ENCODE results near the gene TRIL. TPM values are rescaled to one million over a fixed set of nuclear protein-coding genes. Genes with fewer than 3 reads are reported as not detected.

TRIL gene
- total RNA-seq, 2 experiments from 2014 or later, result not detected

DNA sequence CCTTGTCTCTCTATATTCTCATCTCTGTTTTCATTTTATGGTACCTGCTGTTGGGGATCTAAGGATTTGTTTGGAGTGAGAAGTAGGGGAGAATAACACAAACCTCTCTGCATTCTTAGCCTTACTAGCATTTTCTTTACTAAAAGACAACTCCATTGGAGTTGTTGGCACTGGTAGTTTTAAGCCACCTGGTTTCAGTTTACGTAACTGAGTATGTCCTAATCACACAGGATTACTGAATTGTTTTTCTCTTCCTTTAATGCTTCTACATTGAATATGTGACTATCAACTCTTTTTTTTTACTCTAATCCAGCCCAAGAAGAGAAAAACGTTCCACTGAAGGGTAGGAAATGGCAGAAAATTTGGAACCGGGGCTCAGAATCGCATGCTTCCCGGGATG is 30.0 kb upstream of the TRIL start:
- Histone ChIP-seq H3K4me3 (ENCODE audit: low read depth, low read length, poor library complexity, severe bottlenecking) (no peak overlapping the region), H3K4me1 (ENCODE audit: insufficient read depth, low read length, poor library complexity, severe bottlenecking) (no peaks in the 10 kb centered on the region), H3K79me2 (ENCODE audit: insufficient read depth, low read depth, low read length) (no peaks in the 10 kb centered on the region), H3K9me2 (ENCODE audit: insufficient read depth, low read length) (no peaks in the 10 kb centered on the region), H3K36me3 (ENCODE audit: insufficient read depth, low read length) (no peaks in the 10 kb centered on the region), H3K4me2 (ENCODE audit: low read length) (no peak overlapping the region), H4K20me1 (ENCODE audit: insufficient read depth, low read length) (no peaks in the 10 kb centered on the region), H2AFZ (ENCODE audit: low read length) (no peak overlapping the region), H3K27ac (ENCODE audit: low read depth, low read length, poor library complexity, severe bottlenecking) (no peak overlapping the region), H3K9me3 (ENCODE audit: low read length) (no peaks in the 10 kb centered on the region)
- TF ChIP-seq EZH2phosphoT487 (IDR thresholded peaks at IDR 0.05; ENCODE audit: borderline replicate concordance, low read depth, low read length), result no peak
- TF ChIP-seq, protein P1, sequence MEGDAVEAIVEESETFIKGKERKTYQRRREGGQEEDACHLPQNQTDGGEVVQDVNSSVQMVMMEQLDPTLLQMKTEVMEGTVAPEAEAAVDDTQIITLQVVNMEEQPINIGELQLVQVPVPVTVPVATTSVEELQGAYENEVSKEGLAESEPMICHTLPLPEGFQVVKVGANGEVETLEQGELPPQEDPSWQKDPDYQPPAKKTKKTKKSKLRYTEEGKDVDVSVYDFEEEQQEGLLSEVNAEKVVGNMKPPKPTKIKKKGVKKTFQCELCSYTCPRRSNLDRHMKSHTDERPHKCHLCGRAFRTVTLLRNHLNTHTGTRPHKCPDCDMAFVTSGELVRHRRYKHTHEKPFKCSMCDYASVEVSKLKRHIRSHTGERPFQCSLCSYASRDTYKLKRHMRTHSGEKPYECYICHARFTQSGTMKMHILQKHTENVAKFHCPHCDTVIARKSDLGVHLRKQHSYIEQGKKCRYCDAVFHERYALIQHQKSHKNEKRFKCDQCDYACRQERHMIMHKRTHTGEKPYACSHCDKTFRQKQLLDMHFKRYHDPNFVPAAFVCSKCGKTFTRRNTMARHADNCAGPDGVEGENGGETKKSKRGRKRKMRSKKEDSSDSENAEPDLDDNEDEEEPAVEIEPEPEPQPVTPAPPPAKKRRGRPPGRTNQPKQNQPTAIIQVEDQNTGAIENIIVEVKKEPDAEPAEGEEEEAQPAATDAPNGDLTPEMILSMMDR (conservative IDR thresholded peaks at IDR 0.05; ENCODE audit: low read length), result no peak
- no peak for DNase-seq (ENCODE audit: low spot score)
- BruUV-seq (replicated peaks), result no TSS peak
- CTCF ChIA-PET (ENCODE audit: unreplicated experiment), result no interaction called here
- intact Hi-C loops (cut with micrococcal nuclease; ENCODE audit: unreplicated experiment), result no loop called here
- POLR2A ChIA-PET, result interaction anchor here (0.9 kb wide), 1 partner anchor 381 kb away, joined by 3 read pairs; no protein-coding TSS in a partner anchor

DNA sequence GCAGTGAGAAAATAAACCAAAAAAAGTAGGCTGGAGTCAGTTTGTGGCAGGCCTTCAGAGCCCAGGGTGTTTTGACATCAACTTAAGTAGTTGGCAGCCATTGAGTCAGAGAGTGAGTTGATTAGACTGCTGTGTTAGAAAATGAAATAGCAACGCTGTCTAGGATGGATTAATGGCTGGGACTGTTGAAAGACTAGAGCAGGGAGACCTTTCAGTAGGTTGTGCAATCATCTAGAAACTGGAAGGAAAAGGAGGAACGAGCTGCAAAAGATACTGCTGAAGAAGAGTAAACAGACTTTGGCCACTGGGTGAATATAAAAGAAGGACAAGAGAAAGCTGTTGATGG is 28.6 kb upstream of the TRIL start:
- ChIA-PET CTCF (ENCODE audit: unreplicated experiment) (no interaction called here), POLR2A (no interaction called here)
- H2AFZ ChIP-seq (ENCODE audit: low read length), result no peak overlapping the region
- H3K79me2 ChIP-seq (ENCODE audit: insufficient read depth, low read depth, low read length), result no peaks in the 10 kb centered on the region
- DNase-seq (ENCODE audit: low spot score), result no peak
- H3K4me3 ChIP-seq (ENCODE audit: low read depth, low read length, poor library complexity, severe bottlenecking), result no peak overlapping the region
- no peaks in the 10 kb centered on the region for H3K9me2 ChIP-seq (ENCODE audit: insufficient read depth, low read length)
- H4K20me1 ChIP-seq (ENCODE audit: insufficient read depth, low read length), result no peaks in the 10 kb centered on the region
- H3K4me1 ChIP-seq (ENCODE audit: insufficient read depth, low read length, poor library complexity, severe bottlenecking), result no peaks in the 10 kb centered on the region
- H3K4me2 ChIP-seq (ENCODE audit: low read length), result no peak overlapping the region
- no peak overlapping the region for H3K27ac ChIP-seq (ENCODE audit: low read depth, low read length, poor library complexity, severe bottlenecking)
- no peaks in the 10 kb centered on the region for H3K36me3 ChIP-seq (ENCODE audit: insufficient read depth, low read length)
- intact Hi-C loops (cut with micrococcal nuclease; ENCODE audit: unreplicated experiment), result no loop called here
- BruUV-seq (replicated peaks), result no TSS peak
- TF ChIP-seq, protein P1 (conservative IDR thresholded peaks at IDR 0.05; ENCODE audit: low read length), result no peak
- TF ChIP-seq EZH2phosphoT487 (IDR thresholded peaks at IDR 0.05; ENCODE audit: borderline replicate concordance, low read depth, low read length), result no peak
- no peaks in the 10 kb centered on the region for H3K9me3 ChIP-seq (ENCODE audit: low read length)

DNA sequence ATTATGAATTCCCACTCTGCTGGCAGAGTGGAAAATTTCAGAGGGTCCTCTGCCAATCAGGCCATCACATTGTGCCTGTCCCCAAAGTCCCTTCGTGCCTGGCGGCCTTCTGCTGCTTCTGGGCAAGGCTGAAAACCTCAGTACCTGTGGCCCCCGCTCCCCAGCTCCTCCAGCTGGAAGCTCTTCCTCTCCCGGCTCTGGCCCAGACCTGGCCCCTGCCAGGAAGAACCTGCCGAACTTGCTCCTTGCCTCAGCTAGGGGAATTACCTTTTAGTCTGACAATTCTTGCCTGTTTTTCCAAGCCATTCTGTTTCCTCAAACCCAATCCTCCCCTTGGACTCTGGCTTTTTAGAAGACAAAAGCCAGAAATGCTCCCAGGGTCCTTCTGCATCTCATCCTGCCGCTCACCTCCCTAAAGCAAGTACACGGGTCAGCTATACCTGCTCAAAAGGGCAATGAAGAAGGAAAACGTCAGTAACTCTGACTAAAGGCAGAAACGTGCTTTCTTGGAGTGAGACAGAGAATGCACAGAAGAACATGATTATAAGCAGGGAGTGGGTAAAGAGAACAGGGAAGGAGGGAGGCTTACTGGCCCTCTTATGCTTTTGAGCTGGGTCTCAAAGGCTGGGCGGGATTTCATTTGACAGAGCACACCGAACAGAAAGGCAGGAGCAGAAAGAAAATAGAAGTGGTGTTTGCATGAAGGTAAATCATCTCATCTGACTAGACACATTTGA is 28.1 kb upstream of the TRIL start:
- H3K27ac ChIP-seq (ENCODE audit: low read depth, low read length, poor library complexity, severe bottlenecking), result no peak overlapping the region
- intact Hi-C loops (cut with micrococcal nuclease; ENCODE audit: unreplicated experiment), result no loop called here
- no peaks in the 10 kb centered on the region for H3K4me1 ChIP-seq (ENCODE audit: insufficient read depth, low read length, poor library complexity, severe bottlenecking)
- H3K79me2 ChIP-seq (ENCODE audit: insufficient read depth, low read depth, low read length), result no peaks in the 10 kb centered on the region
- POLR2A ChIA-PET, result no interaction called here
- no peaks in the 10 kb centered on the region for H3K36me3 ChIP-seq (ENCODE audit: insufficient read depth, low read length)
- no peaks in the 10 kb centered on the region for H3K9me3 ChIP-seq (ENCODE audit: low read length)
- BruUV-seq (replicated peaks), result no TSS peak
- H2AFZ ChIP-seq (ENCODE audit: low read length), result no peak overlapping the region
- H4K20me1 ChIP-seq (ENCODE audit: insufficient read depth, low read length), result no peaks in the 10 kb centered on the region
- CTCF ChIA-PET (ENCODE audit: unreplicated experiment), result no interaction called here
- no peaks in the 10 kb centered on the region for H3K9me2 ChIP-seq (ENCODE audit: insufficient read depth, low read length)
- no peak overlapping the region for H3K4me3 ChIP-seq (ENCODE audit: low read depth, low read length, poor library complexity, severe bottlenecking)
- no peak overlapping the region for H3K4me2 ChIP-seq (ENCODE audit: low read length)
- no peak for DNase-seq (ENCODE audit: low spot score)
- no peak for TF ChIP-seq EZH2phosphoT487 (IDR thresholded peaks at IDR 0.05; ENCODE audit: borderline replicate concordance, low read depth, low read length)
- TF ChIP-seq, protein P1 (conservative IDR thresholded peaks at IDR 0.05; ENCODE audit: low read length), result no peak
